ENCODE measurements around the gene TMEM270.

The TMEM270 gene, protein sequence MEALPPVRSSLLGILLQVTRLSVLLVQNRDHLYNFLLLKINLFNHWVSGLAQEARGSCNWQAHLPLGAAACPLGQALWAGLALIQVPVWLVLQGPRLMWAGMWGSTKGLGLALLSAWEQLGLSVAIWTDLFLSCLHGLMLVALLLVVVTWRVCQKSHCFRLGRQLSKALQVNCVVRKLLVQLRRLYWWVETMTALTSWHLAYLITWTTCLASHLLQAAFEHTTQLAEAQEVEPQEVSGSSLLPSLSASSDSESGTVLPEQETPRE

DNA sequence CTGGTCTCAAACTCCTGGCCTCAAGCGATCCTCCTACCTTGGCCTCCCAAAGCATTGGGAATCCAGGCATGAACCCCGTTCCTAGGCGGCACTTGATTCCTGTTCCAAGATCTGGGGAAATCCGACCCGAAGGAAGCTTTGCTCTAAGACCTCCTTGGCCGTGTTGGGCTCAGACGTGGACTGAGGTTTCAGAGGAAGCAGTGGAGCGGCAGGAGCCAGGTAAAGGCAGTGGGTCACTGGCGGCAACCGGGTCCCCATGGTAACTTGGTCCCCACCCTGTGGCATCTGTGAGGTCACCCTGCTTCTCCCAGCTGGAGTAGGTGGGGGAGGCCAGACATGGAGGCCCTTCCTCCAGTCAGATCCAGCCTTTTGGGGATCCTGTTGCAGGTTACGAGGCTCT lies at the start of gene TMEM270:
TSS of gene TMEM270 (plus strand) at position 301 of the 400 bp plus-strand sequence. CDS start at position 337, 36 bp downstream.
- no peak for DNase-seq

DNA sequence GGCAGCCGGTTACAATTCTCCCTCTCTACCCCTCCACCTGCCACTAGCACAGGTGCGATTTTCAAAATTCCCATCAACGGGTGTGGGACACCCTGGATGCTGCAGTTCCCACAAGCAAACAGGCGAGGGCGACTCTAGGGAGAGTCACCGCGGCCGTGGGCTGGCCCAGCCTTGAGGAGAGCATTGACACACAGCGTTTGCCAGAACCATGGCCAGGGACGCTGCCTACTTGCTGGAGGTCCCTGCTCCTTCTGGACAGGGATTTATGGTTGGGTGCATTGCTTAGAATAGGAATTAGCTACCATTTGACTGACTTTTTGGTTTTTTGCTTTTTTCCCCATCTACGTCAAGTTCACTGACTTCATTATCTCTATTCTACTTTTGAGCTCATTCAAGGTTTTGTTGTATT lies 49.2 kb upstream of the TMEM270 start:
- peak; percentile 3 for DNase-seq

DNA sequence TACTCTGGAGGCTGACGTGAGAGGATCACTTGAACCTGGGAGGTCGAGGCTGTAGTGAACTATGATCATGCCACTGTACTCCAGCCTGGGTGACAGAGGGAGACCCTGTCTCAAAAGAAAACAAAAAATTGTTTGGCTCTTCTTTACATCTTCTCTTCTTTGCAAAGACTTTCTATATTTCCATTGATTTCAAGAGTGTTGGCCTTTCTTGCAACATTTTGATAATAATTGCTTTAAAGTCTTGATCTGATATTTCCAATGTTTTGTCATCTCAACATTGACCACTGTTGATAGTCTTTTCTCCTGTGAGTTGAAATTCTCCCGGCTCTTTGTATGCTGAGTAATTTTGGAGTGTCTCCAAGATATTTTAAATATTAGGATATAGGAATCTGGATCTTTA lies 48.0 kb upstream of the TMEM270 start:
- no peak for DNase-seq

DNA sequence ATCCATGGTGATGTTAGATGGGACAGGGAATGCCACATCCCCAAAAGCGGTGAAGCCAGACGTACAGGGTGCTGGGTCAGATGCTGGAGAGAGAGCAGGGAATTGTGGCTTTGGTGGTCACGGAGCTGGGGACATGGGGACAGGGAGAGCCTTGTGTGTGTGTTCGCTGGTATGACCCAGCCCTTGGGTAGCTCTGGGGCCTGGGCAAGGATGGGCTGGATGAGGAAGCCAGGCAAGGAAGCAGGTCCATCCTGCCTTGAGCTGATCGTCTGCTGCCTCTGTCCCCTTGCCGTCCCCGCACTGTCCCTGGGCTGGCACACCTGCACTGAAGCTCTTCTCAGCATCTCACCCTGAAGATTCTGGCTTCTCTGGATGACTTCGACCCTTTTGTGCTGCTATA lies 45.5 kb upstream of the TMEM270 start:
- DNase-seq, result no peak

DNA sequence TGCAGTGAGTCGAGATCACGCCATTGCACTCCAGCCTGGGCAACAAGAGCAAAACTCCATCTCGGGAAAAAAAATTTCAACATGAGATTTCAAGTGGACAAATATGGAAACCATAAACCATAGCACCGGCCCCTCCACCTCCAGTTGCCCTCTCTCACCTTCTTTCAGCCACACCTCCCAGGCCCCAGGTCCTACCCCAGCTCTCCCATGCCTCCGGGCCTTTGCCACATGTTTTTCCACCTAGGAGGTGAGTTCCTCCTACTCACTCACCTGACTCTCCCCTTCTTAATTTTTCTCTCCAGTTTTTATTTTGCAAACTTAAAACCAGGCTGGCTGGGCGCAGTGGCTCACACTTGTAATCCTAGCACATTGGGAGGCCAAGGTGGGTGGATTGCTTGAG lies 43.8 kb upstream of the TMEM270 start:
- DNase-seq, result no peak

DNA sequence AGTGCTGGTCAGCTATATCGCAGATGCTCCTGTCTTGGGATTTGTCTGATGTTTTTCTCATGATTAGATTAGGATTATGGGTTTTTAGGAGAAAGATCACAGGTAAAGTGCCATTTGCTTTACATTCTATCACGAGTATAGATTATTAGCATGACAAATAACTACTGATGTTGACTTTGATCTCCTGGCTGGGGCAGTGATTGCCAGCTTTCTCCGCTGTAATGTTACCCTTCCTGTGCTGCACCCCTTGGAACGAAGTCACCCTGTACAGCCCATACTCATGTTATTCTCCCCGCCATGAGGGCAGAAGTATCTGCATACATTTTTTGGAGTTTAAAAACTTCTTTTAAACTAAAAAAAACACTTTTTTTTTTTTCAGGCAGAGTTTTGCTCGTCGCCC lies 40.9 kb upstream of the TMEM270 start:
- DNase-seq, result no peak

DNA sequence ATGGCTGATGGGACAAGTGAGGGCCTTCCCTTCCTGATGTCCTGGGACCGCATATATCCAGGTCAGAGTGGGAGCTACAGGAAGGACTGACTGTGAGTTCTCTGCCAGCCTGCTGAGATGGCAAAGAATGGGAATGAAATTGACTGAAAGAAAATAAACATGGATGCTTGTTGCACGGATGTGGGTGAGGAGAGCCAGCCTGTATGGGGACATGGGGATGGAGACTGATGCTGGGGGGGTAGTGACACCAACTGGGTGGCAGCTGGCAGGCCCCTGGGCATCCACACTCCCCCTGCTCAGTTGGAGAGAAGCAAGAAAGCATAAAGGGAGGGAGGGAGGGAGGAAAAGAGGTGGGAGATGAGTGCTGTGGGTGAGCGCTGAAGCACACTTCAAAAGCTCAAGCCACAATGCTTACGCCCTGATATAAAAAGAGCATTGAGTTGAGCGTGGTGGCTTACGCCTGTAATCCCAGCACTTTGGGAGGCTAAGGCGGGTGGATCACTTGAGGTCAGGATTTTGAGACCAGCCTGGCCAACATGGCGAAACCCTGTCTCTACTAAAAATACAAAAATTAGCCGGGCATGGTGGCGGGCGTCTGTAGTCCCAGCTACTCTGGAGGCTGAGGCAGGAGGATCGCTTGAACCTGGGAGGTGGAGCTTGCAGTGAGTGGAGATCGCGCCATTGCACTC lies 39.2 kb upstream of the TMEM270 start:
- peak; percentile 35 for DNase-seq

DNA sequence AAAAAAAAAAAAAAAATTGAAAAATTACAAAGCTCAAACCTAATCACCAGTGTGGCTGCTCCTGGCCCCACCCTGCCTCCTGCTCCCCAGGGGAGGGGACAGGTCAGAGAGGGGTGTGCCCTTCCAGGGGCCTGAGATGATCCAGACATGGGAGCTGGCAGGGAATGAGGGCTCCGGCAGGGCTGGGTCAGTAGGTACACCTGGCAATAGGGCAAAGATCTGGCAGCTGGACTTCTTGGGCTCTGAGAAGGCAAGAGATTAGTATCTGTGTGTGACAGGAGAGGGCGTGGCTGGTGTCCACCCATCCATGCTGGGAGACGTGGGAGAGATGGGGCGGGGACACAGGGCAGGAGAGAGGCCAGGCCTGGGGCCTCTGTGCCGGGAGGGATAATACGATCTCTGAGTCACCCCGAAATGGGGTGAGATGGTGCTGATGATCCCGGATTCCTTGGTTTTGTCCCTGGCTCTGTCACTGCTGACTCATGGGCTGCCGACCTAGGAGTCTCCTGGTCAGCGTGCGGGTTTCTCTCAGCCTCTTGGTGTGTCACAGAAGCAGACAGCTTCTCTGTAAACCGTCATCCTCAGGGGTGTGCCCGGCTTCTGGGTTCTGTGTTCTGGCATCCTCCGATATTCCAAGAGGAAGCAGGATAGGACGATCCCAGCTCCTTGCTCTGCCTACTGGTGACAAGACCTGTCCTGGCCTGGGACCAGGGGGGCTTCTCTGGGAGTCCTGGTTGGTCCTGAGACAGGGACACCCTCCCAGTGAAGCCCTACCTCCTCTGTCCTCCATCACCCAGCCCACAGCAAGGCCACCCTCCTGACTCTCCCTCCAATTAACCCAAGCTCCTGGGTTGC lies 38.4 kb upstream of the TMEM270 start:
- DNase-seq, result no peak

DNA sequence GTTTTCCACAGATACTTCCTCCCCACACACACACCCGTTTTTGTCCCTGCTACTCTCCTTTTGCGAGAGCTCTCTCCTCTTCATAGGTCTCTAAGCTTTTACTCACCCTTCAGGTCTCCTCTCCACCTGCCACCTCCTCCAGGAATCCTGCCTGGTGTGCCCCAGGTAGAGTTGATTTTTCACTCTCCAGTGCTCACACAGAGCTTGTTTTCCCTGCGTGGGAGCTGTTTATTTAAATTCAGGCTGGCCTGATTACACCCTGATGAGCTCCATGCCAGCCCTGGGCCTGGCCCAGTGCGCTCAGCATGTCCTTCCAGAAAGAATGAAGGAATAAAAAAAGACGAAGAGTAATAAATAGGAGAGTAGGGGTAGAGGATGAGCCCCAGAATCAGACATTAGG lies 37.7 kb upstream of the TMEM270 start:
- no peak for DNase-seq

DNA sequence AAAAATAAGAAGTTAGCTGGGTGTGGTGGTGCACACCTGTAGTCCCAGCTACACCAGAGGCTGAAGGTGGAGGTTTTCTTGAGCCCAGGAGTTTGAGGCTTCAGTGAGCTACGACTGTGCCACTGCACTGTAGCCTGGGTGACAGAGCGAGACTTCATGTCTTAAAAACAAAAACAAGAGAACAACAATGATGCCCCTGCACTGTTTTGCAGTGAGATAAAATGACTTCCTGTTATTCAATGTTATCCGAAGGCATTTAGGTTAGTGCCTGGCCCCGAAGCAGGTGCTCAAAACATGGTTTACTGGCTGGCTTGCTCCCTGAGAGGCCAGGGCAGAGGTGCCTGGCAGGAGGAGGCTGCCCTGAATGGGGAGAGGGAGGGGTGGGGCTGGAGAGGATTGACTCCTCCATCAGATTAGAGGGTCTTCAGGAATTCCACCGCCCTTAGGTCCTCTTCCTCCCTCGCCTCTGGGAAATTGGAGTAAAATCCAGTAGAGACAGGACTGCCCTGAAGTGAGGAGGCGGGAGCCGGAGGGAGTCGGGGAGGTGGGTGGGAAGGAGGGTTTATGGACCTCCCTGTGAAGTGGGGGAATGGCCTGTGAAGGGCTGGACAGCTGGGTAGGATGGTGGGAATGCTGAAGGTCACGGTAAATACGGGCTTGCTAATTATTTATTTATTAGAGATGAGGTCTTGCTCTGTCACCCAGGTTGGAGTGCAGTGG lies 36.9 kb upstream of the TMEM270 start:
- no peak for DNase-seq

DNA sequence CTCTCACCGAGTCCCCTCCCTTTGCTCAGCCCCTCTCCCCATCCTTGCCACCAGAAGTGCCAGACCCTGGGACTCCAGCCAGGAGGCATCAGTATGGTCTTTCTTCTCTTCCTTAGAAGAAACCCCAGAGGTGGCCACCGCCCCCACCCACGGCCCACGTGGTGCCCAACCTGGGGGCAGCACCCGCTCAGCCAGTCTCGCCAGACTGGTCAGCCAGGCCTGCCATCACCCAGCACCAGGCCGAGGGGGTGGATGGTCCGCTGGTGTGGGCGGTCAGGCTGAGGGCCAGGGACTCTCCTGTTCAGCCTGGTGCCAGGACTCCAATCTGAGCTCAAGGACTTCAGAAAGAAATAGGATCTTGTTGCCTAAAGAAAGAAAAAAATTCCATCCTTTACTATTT lies 36.0 kb upstream of the TMEM270 start:
- DNase-seq, result no peak

DNA sequence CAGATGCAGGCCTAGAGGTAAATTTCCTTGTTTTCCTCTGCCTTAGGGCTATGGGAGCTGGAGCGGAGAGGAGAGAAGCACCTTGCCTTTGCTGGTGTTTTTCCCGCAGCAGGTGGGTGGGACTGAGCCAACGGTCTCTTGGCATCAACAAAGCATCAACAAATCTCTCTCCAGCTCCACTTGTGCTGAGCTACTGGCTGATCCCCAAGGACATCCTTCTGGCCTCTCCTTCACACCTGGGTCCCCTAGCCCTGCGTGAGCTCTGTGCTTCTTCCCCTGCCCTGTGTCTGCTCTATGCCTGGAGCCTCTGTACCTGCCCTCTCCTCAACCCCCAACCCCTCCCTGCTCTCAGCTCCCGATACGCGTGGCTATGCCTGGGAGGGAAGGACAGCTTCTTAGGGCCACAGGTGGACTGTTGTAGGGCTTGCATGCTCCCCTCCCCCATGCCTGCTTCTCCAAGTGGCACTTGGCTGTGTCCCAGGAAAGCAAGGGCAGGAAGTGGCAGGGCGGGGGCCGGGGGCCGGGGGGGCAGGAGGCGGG lies 33.3 kb upstream of the TMEM270 start:
- DNase-seq, result peak; percentile 85

DNA sequence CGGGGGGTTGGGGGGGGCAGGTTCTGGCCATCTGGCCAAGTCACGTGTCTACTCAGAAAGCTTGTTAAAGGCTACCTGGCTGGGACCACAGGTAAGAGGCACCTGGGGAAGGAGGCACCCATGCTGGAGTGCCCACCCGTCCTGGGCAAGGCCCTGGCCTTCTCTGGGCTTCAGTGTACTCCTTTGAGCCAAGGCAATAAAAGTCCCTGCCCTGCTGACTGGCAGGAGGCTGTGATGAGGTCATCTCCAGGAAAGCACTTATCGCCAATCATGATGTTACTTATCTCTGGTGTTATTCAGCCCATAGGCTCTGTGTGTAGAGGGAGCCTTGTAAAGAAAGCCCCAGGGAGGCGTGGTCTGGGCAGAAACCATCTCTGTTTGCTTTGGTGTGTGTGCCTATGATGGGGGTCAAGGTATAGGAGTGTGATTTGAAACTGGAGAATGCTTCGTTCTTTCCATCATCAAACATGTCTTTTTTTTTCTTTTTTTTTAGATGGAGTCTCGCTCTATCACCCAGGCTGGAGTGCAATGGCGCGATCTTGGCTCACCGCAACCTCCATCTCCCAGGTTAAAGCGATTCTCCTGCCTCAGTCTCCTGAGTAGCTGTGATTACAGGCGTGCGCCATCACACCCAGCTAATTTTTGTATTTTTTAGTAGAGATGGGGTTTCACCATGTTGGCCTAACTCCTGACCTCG lies 32.7 kb upstream of the TMEM270 start:
- DNase-seq, result peak; percentile 80

DNA sequence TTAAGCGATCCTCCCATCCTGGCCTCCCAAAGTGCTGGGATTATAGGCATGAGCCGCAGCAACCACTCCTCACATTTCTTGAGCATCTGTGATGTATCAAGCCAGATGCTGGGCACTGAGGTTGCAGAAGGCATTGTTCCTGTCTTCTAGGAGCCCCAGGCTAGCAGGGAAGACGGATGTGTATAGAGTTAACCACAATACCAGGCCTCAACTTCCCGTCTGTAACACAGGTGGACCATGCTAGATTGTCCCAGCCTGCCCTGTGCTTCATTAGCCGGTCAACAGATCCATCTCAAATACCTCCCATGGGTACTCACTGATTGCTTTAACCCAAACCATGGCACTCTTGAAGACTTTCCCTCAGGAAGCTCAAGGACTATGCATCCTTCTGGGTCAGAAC lies 32.0 kb upstream of the TMEM270 start:
- no peak for DNase-seq

DNA sequence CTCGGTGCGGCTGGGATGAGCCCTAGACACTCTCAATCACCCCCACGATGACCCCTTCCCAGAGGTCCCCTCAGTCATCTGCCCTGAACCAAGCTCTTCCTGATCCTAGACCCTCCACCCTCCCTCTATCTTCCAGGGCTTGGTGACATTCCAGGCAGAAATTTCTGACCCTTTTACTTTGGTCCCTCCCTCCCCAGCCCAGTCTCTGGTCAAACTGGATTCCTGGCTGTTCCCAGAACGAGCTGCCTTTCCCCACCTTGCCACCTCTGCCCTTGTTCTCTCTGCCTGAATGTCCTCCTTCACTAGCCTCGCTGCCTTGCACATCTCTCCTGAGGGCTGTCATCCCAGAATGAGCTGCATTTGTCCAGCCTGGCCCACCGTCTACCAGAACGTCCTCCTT lies 31.5 kb upstream of the TMEM270 start:
- DNase-seq, result no peak

DNA sequence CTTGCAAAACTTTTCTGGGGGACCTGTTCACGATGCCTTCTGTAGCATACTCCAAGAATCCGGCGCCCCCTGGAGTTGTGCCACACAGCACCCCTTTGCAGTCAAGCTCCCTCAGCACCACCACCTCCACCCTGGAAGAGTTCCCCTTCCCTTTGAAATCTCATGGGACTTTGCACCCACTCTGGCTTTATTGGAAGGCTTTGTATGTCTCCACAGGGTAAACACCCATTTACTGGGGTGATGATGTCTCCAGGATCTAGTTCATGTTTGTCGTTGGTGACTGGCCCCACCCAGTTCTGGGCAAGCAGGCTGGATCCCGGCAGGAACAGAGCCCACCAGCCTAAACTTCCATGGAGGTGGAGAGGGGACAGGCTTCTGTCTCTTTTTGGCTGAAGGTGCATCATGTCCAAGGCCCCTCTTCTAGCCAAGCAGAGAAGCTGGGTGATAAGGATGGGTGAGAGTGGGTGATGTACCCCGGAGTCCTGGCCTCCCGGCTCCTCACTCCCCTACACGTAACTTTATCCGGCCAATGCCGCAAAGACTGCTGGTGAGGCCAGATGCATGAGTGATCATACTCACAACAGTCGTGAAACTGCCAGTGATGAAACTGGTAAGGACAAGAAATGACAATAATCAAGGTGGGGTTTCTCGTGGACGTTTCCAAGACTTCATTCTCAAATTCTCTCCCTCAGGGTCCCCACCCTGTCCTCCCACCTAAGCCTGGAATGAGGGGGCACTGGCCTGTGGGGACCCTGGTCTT lies 30.9 kb upstream of the TMEM270 start:
- DNase-seq, result no peak

DNA sequence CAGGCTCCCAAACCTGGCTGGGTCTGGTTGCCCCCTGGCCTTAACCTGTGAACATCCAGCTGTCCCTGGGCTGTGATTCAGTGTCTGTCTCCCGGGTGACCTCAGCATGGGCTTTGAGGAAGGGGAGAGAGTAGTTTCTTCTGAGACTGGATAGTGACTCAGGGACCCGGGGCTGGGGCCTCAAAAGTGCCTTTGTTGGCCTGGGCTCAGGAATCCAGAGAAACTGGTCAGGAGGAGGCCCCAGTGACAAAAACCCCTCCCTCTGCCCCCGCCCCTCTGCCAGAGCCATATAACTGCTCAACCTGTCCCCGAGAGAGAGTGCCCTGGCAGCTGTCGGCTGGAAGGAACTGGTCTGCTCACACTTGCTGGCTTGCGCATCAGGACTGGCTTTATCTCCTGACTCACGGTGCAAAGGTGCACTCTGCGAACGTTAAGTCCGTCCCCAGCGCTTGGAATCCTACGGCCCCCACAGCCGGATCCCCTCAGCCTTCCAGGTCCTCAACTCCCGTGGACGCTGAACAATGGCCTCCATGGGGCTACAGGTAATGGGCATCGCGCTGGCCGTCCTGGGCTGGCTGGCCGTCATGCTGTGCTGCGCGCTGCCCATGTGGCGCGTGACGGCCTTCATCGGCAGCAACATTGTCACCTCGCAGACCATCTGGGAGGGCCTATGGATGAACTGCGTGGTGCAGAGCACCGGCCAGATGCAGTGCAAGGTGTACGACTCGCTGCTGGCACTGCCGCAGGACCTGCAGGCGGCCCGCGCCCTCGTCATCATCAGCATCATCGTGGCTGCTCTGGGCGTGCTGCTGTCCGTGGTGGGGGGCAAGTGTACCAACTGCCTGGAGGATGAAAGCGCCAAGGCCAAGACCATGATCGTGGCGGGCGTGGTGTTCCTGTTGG lies 30.0 kb upstream of the TMEM270 start, which contains the start of gene CLDN4:
TSS of gene CLDN4 (plus strand) at position 316 of the 903 bp plus-strand sequence. CDS start at position 522, 206 bp downstream.
- DNase-seq, result peak; percentile 31

DNA sequence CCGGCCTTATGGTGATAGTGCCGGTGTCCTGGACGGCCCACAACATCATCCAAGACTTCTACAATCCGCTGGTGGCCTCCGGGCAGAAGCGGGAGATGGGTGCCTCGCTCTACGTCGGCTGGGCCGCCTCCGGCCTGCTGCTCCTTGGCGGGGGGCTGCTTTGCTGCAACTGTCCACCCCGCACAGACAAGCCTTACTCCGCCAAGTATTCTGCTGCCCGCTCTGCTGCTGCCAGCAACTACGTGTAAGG lies 29.4 kb upstream of the TMEM270 start:
- no peak for DNase-seq

DNA sequence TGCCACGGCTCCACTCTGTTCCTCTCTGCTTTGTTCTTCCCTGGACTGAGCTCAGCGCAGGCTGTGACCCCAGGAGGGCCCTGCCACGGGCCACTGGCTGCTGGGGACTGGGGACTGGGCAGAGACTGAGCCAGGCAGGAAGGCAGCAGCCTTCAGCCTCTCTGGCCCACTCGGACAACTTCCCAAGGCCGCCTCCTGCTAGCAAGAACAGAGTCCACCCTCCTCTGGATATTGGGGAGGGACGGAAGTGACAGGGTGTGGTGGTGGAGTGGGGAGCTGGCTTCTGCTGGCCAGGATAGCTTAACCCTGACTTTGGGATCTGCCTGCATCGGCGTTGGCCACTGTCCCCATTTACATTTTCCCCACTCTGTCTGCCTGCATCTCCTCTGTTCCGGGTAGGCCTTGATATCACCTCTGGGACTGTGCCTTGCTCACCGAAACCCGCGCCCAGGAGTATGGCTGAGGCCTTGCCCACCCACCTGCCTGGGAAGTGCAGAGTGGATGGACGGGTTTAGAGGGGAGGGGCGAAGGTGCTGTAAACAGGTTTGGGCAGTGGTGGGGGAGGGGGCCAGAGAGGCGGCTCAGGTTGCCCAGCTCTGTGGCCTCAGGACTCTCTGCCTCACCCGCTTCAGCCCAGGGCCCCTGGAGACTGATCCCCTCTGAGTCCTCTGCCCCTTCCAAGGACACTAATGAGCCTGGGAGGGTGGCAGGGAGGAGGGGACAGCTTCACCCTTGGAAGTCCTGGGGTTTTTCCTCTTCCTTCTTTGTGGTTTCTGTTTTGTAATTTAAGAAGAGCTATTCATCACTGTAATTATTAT lies 28.9 kb upstream of the TMEM270 start:
- no peak for DNase-seq

DNA sequence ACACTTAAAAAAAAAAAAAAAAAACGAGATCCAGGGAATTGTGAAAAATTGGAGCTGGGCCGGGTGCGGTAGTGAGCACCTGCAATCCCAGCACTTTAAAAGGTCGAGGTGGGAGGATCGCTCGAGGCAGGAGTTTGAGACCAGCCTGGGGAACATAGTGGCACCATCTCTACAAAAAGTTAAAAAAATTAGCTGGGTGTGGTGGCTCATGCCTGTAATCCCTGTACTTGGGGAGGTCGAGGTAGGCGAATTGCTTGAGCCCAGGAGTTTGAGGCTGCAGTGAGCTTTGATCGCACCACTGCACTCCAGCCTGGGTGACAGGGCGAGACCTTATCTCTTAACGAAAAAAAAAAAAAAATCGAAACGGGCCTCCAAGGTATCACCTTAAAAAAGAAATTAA lies 28.2 kb upstream of the TMEM270 start:
- DNase-seq, result no peak

Measured in NCI-H524 treated with DMSO at 0.1 percent for 48 hours (cell line).